Activated naive CD4-positive, alpha-beta T cell treated with anti-CD3 and anti-CD28 coated beads, Interleukin-2, amount 50 U/mL, for 72 hours (primary cell): ENCODE measurements around the gene LRRN4. TPM values are rescaled to one million over a fixed set of nuclear protein-coding genes. Genes with fewer than 3 reads are reported as not detected.

Source experiments
- ATAC-seq, 2 donors: fragments of 150-1000 bp; cut with Tn5 transposase; 2 replicates each; pipeline ENCODE4 v1.10.0; 2021; ENCODE audit warnings: mild to moderate bottlenecking in 2 of 2, moderate library complexity in 2 of 2
- DNase-seq, 2 donors: peaks; one replicate each; pipeline ENCODE4 v3.0.0; 2021 to 2022; ENCODE audit warnings: low spot score in 2 of 2
- H3K27ac Mint-ChIP-seq, 2 donors: one replicate each; pipeline ENCODE4 v1.8.0; 2022; ENCODE audit warnings: mild to moderate bottlenecking in 2 of 2, mixed read lengths in 2 of 2
- H3K36me3 Mint-ChIP-seq, 2 donors: one replicate each; pipeline ENCODE4 v1.8.0; 2022; ENCODE audit warnings: mixed read lengths in 2 of 2
- H3K9me3 Mint-ChIP-seq, 2 donors: one replicate each; pipeline ENCODE4 v1.8.0; 2022; ENCODE audit warnings: mixed read lengths in 2 of 2
- total RNA-seq, 2 donors: library from RNA; stranded (reverse); gene quantifications; one replicate each; pipeline ENCODE4 v1.2.3, GENCODE V29; 2022

The LRRN4 gene
- total RNA-seq, 2 donors from 2014 or later: not detected

- peaks cover 10 to 42% of the 10 kb centered on the region in 2 donors for H3K36me3 Mint-ChIP-seq
- no peaks in the 10 kb centered on the region for H3K9me3 Mint-ChIP-seq
- ATAC-seq (no peak), DNase-seq (no peak)
- no peak overlapping the region for H3K27ac Mint-ChIP-seq
These were observed 38.9 kb downstream of the LRRN4 start for GRCh38 chr20:6014957-6015356.

- peak overlapping the region; percentile 1 to 16 for H3K27ac Mint-ChIP-seq
- peaks cover 10 to 42% of the 10 kb centered on the region in 2 donors for H3K36me3 Mint-ChIP-seq
- no peaks in the 10 kb centered on the region for H3K9me3 Mint-ChIP-seq
- DNase-seq: no peak
- no peak for ATAC-seq
These were observed 39.8 kb downstream of the LRRN4 start for GRCh38 chr20:6014017-6014416.

DNA sequence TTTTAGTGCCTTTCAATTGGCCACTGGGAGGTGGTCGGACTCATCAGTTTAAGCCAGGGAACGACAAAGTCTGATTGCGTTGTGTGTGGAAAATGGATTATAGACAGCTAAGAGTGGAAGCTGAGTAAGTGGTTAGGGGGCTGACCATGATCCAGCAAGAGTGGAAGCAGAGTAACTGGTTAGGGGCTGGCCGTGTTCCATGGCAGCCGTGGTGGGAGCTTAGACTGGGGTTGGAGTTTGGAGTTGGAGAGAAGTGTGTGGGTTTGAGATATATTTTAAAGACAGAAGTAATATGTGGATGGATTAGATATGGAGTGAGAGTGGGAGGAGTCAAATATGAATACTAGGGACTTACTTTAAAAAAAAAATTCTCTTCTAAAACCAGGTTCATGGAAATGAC lies 41.7 kb downstream of the LRRN4 start:
- ATAC-seq: no peak

GRCh38 chr20:6008254-6008653 lies 45.6 kb downstream of the LRRN4 start:
- H3K27ac Mint-ChIP-seq: peak overlapping the region in 1 of 2 donors; percentile 69
- DNase-seq: no peak

More for the DNA sequence above, 41.7 kb downstream of the LRRN4 start:
- no peak for DNase-seq
- Mint-ChIP-seq H3K9me3 (no peaks in the 10 kb centered on the region), H3K36me3 (peaks cover 10 to 25% of the 10 kb centered on the region in 2 donors), H3K27ac (peak overlapping the region; percentile 52 to 85)

DNA sequence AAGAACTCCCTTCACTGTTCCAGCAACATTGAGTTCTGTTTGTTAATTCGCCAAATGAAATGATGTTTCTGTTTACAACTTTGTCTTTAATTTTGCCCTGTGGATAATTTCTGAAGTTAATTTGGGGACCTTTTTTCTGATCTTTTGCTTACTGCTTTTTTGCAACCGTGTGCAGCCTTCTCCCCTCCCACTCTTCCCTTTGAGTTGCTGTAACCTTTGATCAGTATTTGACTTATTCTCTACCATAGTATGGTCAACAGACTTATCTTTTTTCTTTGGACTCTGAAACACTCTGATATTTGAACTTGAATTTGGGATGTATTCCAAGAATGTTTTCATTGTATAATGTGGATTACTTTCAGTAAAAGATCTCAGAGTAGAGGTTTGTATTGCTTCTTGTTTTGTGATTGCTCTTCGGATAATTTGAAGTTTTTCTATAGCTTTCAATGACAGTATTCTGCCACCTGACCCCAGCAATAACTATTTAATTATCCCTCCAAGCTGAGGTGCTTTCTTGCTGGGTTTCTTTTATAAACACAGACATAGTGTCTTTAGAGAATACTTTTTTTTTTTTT lies 46.2 kb downstream of the LRRN4 start:
- DNase-seq: no peak
- ATAC-seq: no peak
- peaks cover 7 to 14% of the 10 kb centered on the region in 2 donors for H3K36me3 Mint-ChIP-seq
- H3K9me3 Mint-ChIP-seq: no peaks in the 10 kb centered on the region
- peak overlapping the region; percentile 44 to 90 for H3K27ac Mint-ChIP-seq

More at GRCh38 chr20:6008254-6008653, 45.6 kb downstream of the LRRN4 start:
- ATAC-seq: no peak
- H3K9me3 Mint-ChIP-seq: no peaks in the 10 kb centered on the region
- peaks cover 10 to 17% of the 10 kb centered on the region in 2 donors for H3K36me3 Mint-ChIP-seq

DNA sequence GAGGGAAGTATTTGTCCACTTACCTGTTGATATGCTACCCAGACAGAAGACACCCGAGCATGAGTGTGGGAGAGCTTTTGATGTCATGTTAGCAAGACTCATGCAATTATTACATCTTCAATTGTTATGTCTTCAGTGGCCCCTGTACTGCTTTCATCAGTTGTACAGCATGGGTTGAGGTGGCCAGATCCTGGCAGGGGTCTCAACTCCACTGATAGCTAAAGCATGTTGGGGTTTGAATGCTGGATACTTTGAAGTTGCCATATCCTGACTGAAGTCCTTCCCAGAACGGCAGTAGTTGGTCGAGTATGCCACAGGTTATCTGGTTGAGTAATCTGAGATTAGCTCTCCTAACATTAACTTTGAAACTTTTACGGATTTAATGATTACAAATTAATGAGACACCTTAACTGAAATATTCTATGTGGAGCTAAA lies 46.7 kb downstream of the LRRN4 start:
- no peaks in the 10 kb centered on the region for H3K9me3 Mint-ChIP-seq
- peaks cover 2 to 9% of the 10 kb centered on the region in 2 donors for H3K36me3 Mint-ChIP-seq
- H3K27ac Mint-ChIP-seq: peak overlapping the region; percentile 90
- no peak for ATAC-seq
- DNase-seq: no peak

GRCh38 chr20:6006603-6006949 lies 47.3 kb downstream of the LRRN4 start:
- peaks cover 0 to 5% of the 10 kb centered on the region in 2 donors for H3K36me3 Mint-ChIP-seq
- DNase-seq: no peak

DNA sequence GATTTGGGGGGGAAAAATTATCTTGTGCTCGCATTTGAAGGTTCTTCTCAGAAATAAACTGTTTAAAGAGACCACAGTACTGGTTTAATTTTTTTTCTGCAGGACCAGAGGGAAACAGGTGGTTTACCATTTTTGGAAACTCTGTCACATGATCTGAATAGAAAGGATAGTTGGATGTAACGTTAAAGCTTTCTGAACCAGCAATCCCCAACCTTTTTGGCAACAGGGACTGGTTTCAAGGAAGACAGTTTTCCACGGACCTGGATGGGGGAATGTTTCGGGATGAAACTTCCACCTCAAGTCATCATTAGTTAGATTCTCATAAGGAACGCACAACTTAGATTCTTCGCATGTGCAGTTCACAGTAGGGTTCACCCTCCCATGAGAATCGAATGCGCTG lies 53.0 kb downstream of the LRRN4 start:
- H3K9me3 Mint-ChIP-seq: no peaks in the 10 kb centered on the region
- H3K27ac Mint-ChIP-seq: peak overlapping the region in 1 of 2 donors; percentile 29
- no peaks in the 10 kb centered on the region for H3K36me3 Mint-ChIP-seq
- no peak for ATAC-seq
- no peak for DNase-seq

More at GRCh38 chr20:6006603-6006949, 47.3 kb downstream of the LRRN4 start:
- Mint-ChIP-seq H3K9me3 (no peaks in the 10 kb centered on the region), H3K27ac (peak overlapping the region; percentile 90)
- peak in 1 of 2 donors; percentile 2 for ATAC-seq

DNA sequence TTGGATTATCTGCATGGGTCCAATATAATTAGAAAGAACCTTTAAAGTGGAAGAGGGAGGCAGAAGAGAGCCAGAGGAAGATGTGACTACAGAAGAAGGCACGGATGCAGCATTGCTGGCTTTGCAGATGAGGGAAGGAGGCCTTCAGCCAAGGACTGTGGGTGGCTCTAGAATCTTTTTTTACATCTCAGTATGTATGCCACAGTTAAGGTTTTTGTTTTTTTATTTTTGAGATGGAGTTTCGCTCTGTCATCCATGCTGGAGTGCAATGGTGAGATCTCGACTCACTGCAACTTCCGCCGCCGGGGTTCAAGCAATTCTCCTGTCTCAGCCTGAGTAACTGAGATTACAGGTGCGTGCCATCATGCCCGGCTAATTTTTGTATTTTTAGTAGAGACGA lies 54.1 kb downstream of the LRRN4 start:
- ATAC-seq (no peak), DNase-seq (no peak)
- H3K27ac Mint-ChIP-seq: no peak overlapping the region
- peaks cover 0 to 9% of the 10 kb centered on the region in 2 donors for H3K36me3 Mint-ChIP-seq
- no peaks in the 10 kb centered on the region for H3K9me3 Mint-ChIP-seq

- Mint-ChIP-seq H3K9me3 (no peaks in the 10 kb centered on the region), H3K27ac (peak overlapping the region in 1 of 2 donors; percentile 10), H3K36me3 (peaks cover 0 to 13% of the 10 kb centered on the region in 2 donors)
- ATAC-seq: peak; percentile 93 to 98
- DNase-seq: peak in 1 of 2 donors; percentile 40
These were observed 57.1 kb downstream of the LRRN4 start for GRCh38 chr20:5996765-5997164.

GRCh38 chr20:5991623-5992441 lies 62.0 kb downstream of the LRRN4 start:
- DNase-seq (no peak), ATAC-seq (no peak)
- Mint-ChIP-seq H3K9me3 (no peaks in the 10 kb centered on the region), H3K36me3 (peaks cover 7 to 20% of the 10 kb centered on the region in 2 donors), H3K27ac (no peak overlapping the region)

GRCh38 chr20:5990946-5991345 lies 62.9 kb downstream of the LRRN4 start:
- no peak for DNase-seq
- ATAC-seq: no peak
- Mint-ChIP-seq H3K27ac (no peak overlapping the region), H3K9me3 (no peaks in the 10 kb centered on the region), H3K36me3 (peaks cover 7 to 20% of the 10 kb centered on the region in 2 donors)

Other genes with a start within 250 kb of the LRRN4 start
- under 1 TPM; 0.10 to 0.25 TPM for gene CHGB, start 142.6 kb downstream of the LRRN4 start, total RNA-seq
- gene TRMT6, start 103.5 kb downstream of the LRRN4 start, total RNA-seq: 10 to 100 TPM; 16.1 to 19.8 TPM
- gene MCM8, start 103.4 kb downstream of the LRRN4 start, total RNA-seq: 10 to 100 TPM; 38.8 to 62.9 TPM
- 10 to 100 TPM; 18.6 to 59.3 TPM for gene CRLS1, start 47.9 kb downstream of the LRRN4 start, total RNA-seq
- gene FERMT1, start 69.0 kb upstream of the LRRN4 start, total RNA-seq: under 1 TPM in 1 of 2 donors, not detected in 1; 0.23 TPM